Kidney tubule cell (primary cell): ENCODE results near the gene RECQL5.
A peak's percentile ranks its signal among the peaks of the same experiment; 100 is the strongest.
"Not testable (repeated sequence)": the region's sequence is repeated elsewhere in the genome, so short reads cannot be mapped to it uniquely, and the experiment has no call there.

Experiments
- DNase-seq: peaks from one replicate; pipeline ENCODE4 v3.0.0-alpha.2; 2018; ENCODE audit warnings: low spot score

The RECQL5 gene

DNA sequence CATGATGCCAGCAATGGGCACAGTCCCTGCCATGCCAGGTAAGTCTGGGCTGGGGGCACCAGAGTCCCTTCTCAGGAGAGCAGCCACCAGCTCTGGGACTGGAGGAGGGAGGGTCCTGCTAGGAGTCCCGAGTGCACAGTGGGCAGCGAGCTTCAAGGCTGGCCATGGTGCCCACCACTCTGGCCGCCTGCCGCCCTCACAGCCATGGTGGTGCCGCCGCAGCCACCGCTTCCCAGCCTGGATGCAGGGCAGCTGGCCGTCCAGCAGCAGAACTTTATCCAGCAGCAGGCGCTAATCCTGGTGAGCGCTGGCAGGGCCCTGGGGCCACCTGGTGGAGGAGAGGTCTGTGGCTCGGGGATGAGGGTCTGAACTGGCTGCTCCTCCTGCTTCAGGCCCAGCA lies 51.7 kb downstream of the RECQL5 start:
- DNase-seq, result no peak

DNA sequence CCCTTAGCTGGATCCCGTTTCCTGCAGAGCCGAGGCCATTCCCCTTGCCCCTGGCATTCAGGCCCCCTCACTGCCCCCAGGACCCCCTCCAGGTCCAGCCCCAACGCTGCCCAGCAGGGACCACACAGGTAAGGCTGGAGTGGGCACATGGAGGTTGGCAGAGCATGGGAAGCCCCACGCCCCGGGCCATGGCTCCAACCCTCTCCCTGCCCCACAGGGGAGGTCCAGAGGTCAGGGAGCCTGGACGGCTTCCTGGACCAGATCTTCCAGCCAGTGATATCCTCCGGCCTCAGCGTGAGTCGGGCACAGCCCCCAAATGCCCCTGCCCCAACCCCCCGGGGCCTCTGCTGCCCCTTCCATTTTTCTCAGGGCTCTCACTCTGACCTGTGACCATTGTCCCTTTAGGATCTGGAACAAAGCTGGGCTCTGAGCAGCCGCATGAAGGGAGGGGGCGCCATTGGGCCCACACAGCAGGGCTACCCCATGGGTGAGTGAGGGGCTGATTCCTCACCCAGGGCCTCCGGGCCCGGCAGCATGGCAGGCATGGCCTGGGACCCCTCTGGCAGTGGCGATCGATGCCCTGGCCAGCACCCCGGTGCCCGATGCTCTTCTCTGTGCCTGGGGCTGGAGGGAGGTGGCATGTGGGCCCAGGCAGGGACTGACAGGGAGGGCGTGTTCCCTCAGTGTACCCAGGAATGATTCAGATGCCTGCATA lies 52.2 kb downstream of the RECQL5 start:
- DNase-seq, result no peak

DNA sequence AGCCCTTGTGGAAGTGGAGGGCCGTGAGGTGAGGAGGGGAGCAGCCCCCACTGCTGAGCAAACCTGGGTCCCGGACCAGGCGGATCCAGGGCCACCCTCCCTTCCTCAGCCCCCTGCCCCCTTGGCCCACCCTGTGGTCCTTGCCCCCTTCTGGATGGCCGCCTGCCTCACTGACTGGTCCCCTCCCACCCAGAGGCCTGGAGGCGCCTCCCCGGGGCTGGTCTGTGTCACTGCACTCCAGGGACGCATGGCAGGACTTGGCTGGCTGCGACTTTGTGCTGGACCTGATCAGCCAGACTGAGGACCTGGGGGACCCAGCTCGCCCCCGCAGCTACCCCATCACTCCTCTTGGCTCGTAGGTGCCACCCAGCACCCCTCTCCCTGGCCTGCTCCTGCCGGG lies 52.9 kb downstream of the RECQL5 start:
- no peak for DNase-seq

DNA sequence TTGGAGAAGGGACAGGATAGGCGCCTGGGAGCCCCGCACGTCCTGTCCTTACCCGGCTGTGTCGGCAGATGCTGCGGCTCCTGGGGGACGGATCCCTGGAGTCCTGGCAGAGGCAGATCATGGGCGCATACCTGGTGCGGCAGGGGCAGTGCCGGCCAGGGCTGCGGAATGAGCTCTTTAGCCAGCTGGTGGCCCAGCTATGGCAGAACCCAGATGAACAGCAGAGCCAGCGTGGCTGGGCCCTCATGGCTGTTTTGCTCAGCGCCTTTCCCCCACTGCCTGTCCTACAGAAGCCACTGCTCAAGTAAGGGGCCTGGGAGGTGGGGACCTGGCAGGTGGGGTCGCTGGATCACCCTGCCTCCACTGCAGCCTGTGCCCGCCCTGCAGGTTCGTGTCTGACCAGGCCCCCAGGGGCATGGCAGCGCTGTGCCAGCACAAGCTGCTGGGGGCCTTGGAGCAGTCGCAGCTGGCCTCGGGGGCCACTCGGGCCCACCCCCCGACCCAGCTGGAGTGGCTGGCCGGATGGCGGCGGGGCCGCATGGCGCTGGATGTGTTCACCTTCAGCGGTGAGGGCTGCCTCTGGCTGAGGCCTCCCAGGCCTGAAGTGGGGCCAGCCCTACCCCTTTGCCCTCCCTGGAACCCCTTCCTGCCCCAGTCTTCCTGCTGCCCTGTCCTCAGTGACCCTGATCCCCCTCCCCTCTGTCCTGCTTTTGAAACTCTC lies 53.9 kb downstream of the RECQL5 start:
- no peak for DNase-seq

DNA sequence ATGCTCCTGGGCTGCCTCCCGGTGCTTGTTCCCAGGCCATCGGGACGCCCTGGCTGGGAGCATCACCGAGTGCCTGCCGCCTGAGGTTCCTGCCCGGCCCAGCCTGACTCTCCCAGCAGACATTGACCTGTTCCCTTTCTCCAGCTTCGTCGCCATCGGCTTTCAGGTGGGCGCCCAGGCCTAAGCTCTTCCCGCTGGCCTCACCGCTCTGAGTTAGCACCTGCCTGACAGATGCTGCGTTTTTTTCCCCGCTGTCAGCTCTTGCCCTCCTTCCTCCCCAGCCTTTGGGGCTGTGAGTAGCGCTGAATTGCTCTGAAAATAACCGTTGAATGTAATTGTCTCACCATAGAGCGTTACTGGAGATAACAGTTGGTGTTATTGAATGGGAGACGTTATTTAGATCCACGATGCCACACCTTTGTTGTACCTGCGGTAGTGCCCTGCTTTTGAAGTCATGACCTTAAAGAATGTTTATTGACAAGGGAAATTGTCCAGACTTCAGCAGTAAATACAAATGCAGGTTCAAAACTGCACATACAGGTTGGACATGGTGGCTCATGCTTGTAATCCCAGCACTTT lies 55.0 kb downstream of the RECQL5 start:
- no peak for DNase-seq

DNA sequence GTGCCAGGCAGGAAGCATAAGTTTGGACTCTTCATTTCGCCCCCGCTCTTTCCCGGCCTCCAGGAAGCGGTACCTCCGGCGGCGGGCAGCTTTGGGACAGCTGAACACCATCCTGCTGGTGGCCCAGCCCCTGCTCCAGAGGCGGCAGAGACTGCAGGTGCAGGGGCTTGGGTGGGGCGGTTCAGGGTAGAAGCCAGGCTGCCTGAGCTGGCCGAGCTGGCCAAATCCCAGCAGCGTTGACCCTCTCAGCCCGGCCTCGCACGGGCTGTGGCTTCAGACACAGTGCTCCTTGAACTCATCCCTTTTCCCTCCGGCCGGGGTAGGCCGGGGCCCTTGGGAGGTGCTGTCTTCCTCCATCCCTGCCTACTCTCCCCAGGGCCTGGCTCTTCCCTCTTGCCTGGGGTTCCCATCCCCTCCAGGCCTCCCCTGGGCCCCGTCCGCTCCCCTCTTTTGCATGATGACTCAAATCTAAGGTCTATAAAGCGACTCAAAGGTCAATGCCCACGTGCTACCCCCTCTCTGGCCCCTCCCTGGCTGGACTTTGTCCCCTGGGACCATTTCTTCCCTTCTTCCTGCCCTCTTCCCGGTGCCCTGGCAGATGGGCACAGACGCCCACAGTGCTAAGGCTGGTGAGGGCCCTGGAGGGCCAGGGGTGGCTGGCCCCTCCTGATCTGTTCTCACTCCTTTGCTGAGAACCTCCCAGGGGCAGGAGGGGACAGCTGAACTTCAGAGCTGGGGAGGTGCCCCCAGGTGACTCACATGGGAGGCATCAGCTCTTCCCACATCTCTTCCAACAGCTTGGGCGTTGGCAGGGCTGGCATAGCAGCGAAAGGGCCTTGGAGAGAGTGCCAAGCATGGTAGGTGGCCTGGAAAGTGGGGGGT lies 56.6 kb downstream of the RECQL5 start:
- DNase-seq, result peak; percentile 45

DNA sequence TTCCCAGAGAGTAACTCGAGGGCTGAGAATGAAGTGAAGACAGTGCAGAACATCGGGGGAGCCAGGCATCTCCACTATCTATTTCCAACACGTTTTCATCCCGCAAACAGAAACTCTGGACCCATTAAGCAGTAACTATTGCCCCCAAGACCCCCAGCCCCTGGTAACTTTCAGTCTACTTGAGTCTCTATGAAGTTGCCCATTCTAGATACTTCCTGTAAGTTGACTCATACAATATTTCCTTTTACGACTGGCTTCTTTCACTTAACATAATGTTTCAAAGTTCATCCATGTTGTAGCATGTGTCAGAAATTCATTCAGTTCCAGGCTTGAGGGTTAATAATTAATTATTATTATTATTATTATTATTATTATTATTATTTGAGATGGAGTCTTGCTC lies 59.9 kb downstream of the RECQL5 start:
- no peak for DNase-seq

DNA sequence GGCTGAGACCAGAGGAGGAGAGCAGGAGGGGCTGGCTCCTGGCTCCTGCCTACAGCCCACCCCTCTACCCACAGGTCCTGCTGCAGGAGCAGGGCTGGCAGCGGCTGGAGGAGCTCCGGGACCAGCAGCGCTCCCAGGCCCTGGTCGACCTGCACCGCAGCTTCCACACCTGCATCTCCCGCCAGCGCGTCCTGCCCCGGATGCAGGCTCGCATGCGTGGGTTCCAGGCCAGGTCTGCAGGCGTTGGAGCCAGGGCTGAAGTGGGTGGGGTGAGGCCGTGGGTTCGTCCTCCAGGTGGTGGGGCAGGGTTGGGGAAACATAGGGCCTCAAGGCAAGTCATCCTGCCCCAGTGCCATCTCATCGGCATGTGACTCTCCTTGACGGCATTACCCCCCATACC lies 61.2 kb downstream of the RECQL5 start:
- no peak for DNase-seq

DNA sequence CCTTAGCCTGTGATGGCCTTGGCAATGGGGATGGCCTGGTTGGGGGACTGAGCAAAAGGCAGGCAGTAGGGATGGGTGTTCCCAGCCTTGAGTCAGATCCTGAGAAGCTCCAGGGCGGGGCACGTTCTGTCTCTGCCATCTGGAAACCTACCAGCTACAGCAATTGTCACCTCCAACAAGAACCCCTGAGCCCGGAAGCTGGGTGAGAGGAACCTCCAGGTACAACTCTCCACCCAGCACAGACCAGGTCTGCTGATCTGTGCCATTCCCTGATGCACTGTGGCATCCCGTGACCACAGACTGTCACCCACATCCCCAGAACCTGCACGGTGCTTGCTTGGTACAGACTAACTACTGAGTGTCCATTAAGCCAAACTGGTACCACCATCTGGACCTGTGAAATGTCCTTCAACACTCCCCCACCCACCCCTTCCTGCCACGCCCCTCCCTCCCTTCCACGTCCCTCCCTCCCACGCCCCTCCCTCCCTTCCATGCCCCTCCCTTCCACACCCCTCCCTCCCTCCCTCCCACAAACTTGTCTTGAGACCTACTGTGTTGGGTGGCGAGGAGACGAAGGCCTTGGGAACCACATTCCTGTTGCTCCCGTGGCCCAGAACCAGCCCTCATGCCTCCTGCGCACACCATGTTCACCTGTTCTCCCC lies 62.8 kb downstream of the RECQL5 start:
- DNase-seq, result no peak

DNA sequence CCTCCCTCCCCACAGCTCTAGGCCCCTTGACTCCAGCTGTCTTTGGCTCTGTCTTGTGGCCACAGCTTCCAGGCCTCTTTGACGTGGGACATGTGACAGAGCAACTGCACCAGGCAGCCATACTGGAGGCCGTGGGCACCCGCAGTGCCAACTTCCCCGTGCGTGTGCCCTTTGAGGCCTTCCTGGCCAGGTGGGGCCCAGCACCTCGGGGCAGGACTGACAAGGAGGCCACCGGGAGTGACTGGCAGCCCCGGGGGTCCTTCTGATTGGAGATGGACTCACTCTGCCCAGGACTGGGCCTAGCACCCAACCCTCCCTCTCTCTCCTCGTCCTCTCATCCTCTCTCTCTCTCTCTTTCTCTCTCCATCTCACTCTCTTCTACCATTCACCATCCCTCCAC lies 63.8 kb downstream of the RECQL5 start:
- DNase-seq, result no peak

DNA sequence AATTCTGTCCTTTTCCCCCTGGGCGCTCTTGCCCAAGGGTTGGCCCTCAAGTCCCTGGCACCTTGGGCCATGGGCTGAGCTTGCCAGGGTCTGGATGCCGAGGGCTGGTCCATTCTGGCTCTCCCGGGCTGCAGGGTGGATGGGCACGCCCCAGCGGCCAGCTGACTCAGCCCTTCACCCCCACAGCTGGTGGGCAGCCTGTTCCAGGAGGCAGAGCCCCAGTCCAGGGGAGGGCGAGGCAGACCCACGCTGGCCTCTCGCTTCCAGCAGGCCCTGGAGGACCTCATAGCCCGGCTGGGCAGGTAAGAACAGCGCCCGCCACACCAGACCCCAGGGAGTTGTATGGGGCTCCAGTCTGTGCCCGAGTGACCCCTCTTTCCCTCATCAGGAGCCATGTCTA lies 64.3 kb downstream of the RECQL5 start:
- peak; percentile 21 for DNase-seq

DNA sequence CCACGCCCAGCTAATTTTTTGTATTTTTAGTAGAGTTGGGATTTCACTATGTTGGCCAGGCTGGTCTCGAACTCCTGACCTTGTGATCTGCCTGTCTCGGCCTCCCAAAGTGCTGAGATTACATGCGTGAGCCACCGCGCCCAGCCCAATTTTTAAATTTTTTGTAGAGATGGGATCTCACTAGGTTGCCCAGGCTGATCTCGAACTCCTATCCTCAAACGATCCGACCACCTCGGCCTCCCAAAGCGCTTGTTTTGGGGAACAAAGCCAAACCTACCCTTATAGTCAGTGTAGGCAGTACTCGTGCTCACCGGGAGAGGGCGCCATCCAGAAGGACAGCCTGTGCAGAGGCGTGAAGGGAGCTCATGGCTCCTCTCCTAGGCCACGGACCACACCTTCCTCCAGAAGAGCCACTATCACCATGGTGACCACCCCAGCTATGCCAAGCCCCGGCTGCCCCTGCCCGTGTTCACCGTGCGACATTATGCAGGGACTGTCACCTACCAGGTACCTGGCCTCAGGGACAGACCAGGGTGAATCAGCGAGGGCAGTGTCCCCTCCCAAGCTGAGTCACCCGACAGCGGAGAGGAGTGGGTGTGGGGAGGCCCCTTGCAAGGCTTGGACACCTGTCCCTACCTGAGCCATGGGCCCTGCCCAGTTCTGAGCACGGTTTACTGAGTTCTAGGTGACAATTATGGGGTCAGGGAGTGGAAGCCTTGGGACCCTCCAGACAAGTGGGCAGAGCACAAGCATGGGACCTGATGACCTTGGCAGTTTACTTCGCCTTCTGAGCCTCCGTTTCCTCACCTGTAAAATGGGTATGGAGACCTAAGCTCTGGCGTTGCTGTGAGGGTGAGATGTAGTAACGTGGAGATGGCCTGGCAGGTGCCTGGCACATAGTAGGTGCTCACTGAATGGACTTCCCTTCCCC lies 65.6 kb downstream of the RECQL5 start:
- peak; percentile 73 for DNase-seq

DNA sequence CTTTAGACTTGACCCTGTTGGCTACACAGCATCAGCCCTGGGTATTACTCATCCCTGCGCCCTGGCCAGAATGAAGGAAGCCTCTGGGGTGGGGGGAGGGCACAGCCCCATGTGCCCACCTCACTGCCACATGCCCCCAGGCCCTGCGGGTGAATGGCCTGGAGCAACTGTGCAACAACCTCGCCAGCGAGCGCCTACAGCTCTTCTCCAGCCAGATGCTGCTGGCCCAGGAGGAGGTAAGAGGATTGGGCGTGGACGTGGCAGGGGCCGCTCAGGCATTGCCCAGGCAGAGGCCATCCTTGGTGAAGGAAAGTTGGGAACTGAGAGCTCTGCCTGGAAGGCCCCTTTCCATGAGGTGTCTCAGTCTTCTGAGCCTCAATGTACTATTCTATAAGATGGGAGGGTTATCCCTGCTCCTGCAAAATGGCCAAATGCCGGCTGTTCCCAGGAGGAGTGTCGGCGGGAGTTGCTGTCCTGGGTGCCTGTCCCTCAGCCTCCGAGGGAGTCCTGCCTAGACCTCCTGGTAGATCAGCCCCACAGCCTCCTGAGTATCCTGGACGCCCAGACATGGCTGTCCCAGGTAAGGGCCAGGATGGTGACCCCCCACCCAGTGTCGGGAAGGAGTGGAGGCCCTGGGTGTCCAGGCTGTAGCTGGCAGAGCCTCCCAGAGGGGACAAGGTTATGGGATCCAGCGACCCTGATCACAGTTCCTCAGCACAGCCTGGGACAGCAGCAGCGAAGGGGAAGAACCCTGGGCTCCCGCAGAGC lies 70.5 kb downstream of the RECQL5 start:
- DNase-seq, result no peak

DNA sequence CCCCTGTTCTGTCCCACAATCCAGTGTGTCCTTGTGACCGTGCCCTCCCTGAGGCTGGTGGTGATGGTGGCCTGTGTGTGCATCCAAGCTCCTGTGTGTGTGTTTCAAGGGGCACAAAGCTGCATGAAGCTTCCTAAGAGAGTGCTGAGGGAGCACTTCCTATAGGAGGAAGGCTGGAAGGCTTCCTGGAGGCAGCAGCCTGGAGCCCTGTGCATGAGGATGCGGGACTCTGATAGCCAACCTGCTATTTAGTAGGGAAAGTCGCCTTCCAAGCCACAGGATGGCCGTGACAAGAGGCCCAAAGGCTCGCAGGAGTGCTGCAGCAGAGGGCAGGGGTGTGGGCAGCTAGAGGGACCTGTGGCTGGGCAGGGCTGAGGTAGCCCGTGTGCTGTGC lies 71.0 kb downstream of the RECQL5 start:
- no peak for DNase-seq

DNA sequence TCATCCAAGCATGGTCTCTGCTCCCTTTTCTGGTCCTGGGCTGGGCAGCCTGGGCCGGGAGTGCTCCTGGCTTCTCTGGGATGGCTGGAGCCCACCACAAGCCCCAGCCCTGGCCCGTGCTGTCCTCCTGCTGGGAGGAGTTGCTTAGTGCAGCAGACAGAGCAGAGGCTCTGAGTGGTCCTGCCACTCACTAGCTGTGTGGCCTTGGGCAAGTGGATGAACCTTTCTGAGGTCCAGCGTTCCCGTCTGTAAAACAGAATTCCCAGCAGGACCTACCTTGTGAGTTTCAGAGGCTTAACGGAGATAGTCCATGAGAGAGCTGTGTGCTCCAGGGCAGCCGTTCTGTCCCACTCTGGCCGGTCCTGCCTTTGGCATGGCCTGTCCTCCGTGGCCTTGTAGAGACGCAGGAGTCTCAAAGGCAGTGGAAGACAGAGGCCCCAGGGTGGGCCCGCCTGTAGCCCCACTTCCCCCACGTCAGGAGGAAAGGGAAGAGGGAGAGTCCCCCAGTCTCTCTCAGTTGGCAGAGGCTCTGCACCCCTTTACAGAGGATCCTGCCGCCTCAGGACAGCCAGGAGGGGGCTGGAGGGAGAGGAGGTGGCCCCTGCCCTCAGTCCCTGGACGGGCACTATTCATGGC lies 71.6 kb downstream of the RECQL5 start:
- DNase-seq, result no peak

DNA sequence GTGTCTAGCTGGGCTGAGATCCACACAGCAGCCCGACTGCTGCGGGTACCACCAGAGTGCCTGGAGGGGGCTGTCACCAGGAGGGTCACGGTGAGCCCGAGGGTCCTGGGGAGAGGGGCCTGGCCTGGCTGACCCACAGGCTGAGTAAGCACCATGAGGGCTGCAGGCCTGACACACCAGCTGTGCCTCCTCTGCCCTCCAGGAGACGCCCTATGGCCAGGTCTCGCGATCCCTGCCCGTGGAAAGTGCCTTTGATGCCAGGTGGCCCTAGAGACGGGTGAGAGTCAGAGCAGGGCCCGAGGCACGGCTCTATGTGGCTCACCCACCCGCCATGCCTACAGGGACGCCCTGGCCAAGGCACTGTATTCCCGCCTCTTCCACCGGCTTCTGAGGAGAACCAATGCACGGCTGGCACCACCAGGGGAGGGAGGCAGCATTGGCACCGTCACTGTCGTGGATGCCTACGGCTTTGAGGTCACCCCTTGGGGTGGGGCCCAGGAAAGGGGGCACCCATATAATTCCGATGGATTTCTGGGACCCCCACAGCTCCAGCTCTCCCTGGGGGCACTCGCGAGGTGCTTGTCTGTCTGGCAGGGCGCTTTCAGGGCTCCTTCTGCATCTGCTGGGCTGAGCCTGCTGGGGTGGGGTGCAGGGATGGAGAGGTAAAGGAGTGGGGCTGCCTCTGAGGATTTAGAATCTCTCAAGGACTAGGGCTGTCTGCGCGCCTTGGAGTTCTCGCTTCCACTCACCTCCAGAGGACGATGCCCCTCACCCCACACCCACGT lies 72.3 kb downstream of the RECQL5 start:
- no peak for DNase-seq

DNA sequence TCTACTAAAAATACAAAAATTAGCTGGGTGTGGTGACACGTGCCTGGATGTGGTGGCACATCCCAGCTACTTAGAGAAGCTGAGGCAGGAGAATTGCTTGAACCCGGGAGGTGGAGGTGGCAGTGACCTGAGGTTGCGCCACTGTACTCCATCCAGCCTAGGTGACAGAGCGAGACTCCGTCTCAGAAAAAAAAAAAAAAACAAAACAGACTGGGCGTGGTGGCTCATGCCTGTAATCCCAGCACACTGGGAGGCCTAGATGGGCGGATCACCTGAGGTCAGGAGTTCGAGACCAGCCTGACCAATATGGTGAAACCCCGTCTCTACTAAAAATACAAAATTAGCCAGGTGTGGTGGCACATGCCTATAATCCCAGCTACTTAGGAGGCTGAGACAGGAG lies 73.5 kb downstream of the RECQL5 start:
- not testable (repeated sequence) for DNase-seq

DNA sequence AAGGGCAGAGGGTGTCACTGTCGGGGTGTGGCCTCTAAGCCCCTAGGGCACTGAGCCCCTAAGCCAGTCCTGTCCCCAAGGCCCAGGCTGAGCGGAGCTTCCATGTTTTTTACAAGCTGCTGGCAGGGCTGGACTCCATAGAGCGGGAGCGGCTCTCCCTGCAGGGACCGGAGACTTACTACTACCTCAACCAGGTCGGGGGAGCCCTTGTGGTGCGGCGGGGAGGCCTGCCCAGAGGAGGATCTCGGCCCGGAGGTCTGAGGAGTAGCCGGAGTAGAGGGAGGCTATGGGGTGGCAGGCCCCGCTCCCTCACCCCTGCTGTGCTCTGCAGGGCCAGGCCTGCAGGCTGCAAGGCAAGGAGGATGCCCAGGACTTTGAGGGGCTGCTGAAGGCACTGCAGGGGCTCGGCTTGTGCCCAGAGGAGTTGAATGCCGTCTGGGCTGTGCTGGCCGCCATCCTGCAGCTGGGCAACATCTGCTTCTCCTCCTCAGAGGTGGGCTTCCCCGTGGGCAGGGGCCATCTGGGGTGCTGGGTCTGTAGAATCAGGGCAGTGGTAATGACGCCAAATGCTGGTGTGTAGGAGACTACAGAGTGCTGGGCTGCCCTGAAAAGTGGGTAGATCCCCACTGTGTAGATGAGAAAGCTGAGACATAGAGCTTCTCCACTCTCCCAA lies 74.5 kb downstream of the RECQL5 start:
- no peak for DNase-seq
